ENCODE results near the gene DNAL1. TPM values are rescaled to one million over a fixed set of nuclear protein-coding genes. Genes with fewer than 3 reads are reported as not detected.

The DNAL1 gene
- total and polyA plus RNA-seq, 8 donors = 0.29 to 12.9 (median 7.7) TPM; not detected in 1

DNA sequence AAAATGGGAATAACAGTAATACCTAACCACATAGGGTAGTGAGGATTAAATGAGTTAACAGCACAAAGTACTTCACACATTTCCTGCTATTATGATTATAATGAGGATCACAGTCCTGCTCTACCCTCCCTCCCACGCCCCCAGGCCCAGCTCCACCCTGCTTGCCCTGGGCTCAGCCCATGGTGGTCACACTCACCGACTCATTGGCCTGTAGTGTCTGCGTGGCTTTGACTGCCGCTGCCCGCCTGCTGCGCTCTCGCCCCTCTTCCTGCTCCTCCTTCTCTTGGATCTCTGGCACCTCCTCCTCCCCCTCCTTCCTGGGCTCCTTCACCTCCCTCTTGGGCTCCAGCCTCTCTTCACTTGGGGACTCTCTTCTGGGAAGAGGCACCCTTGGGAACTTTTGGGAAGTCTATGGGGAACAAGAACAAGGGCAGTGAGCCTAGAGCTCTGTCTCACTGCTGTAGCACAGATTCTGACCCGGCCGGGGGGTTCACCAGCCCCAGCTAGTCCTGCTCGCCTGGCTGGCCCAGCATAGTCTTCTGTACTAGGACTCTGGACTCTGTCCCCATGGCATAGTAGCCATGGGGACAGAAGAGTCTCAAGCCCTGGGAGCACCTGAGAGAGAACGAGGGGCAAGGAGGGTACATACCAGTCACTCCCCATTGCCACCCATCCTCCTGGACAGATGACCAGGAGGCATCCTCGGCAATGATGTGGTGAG lies 76.5 kb downstream of the DNAL1 start:
- intact Hi-C loops (cut with DNase I; ENCODE audit: low total_unique reads) = no loop called here
- DNase-seq = no peak
- Histone ChIP-seq H3K27me3 (no peaks in the 10 kb centered on the region), H3K36me3 (peaks cover 71 to 92% (median 87%) of the 10 kb centered on the region in 4 donors), H3K9me3 (no peaks in the 10 kb centered on the region), H3K4me3 (no peak overlapping the region), H3K27ac (peak overlapping the region in 4 of 5 donors; percentile 22 to 89 (median 62)), H3K4me1 (peaks cover 37 to 62% (median 56%) of the 10 kb centered on the region in 4 donors)
- TF ChIP-seq POLR2AphosphoS5 (IDR thresholded peaks at IDR 0.05) = no peak
- TF ChIP-seq, protein P1, sequence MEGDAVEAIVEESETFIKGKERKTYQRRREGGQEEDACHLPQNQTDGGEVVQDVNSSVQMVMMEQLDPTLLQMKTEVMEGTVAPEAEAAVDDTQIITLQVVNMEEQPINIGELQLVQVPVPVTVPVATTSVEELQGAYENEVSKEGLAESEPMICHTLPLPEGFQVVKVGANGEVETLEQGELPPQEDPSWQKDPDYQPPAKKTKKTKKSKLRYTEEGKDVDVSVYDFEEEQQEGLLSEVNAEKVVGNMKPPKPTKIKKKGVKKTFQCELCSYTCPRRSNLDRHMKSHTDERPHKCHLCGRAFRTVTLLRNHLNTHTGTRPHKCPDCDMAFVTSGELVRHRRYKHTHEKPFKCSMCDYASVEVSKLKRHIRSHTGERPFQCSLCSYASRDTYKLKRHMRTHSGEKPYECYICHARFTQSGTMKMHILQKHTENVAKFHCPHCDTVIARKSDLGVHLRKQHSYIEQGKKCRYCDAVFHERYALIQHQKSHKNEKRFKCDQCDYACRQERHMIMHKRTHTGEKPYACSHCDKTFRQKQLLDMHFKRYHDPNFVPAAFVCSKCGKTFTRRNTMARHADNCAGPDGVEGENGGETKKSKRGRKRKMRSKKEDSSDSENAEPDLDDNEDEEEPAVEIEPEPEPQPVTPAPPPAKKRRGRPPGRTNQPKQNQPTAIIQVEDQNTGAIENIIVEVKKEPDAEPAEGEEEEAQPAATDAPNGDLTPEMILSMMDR (IDR thresholded peaks at IDR 0.05) = no peak
- TF ChIP-seq EP300 (IDR thresholded peaks at IDR 0.05) = no peak
- no peak for TF ChIP-seq POLR2A (IDR thresholded peaks at IDR 0.05)
- WGBS, 5 donors = 85 to 90% (median 87%) methylated on average over 12 of the region's 12 CpGs

DNA sequence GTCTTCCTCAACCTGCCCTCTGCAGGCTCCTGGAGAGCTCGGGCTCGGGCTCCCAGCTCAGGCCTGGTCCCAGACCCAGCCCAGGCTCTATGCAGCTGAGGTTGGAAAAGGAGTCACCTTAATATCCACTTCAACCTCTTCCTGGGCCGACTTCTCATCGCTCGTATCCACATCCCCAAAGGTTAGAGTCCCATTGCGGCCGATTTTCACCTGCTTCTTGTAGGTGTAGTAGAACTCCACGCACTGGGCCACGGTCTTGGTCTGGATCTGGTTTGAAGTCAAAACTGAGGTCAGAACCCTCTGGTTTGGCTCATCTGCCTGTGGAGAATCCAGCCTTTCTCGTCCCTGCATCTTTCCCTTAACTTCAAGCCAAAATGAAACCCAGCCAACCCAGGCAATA lies 77.8 kb downstream of the DNAL1 start:
- H3K4me3 ChIP-seq = no peak overlapping the region
- no peak for DNase-seq
- peaks cover 80 to 94% (median 92%) of the 10 kb centered on the region in 4 donors for H3K36me3 ChIP-seq
- H3K27ac ChIP-seq = peak overlapping the region in 4 of 5 donors; percentile 75 to 93 (median 88)
- no peaks in the 10 kb centered on the region for H3K9me3 ChIP-seq
- whole genome bisulfite sequencing, 5 donors = 86 to 93% (median 91%) methylated on average over 10 of the region's 10 CpGs
- no peaks in the 10 kb centered on the region for H3K27me3 ChIP-seq
- TF ChIP-seq POLR2AphosphoS5 (IDR thresholded peaks at IDR 0.05) (no peak), POLR2A (IDR thresholded peaks at IDR 0.05) (no peak), EP300 (IDR thresholded peaks at IDR 0.05) (no peak)
- TF ChIP-seq, protein P1 (IDR thresholded peaks at IDR 0.05) = no peak
- peaks cover 43 to 66% (median 62%) of the 10 kb centered on the region in 4 donors for H3K4me1 ChIP-seq
- intact Hi-C loops (cut with DNase I; ENCODE audit: low total_unique reads) = no loop called here

DNA sequence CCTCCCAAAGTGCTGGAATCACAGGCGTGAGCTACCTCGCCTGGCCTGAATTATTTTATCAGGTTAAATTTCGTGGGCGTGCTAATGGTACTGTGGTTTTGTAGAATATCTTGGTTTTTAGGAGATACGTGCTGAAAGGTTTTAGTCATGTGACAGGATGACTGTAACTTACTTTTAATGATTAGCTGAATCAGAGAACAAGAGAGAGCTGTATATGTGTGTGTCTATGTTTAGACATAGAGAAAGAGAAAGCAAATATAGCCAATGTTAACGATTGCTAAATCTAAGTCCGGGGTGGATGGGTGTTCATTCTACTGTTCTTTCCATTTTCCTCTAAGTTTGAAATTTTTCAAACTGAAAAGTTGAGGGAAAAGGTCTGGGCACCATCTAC lies 78.6 kb downstream of the DNAL1 start:
- intact Hi-C loops (cut with DNase I; ENCODE audit: low total_unique reads) = no loop called here
- TF ChIP-seq POLR2AphosphoS5 (IDR thresholded peaks at IDR 0.05) = peak in 1 of 3 donors; percentile 19
- no peak for TF ChIP-seq POLR2A (IDR thresholded peaks at IDR 0.05)
- no peak for TF ChIP-seq EP300 (IDR thresholded peaks at IDR 0.05)
- TF ChIP-seq, protein P1 (IDR thresholded peaks at IDR 0.05) = no peak
- H3K27me3 ChIP-seq = no peaks in the 10 kb centered on the region
- H3K36me3 ChIP-seq = peaks cover 76 to 91% (median 90%) of the 10 kb centered on the region in 4 donors
- no peak overlapping the region for H3K4me3 ChIP-seq
- DNase-seq = peak in 1 of 2 donors; percentile 30
- 18 to 51% (median 35%) methylated on average over 7 of the region's 7 CpGs for WGBS, 5 donors
- H3K9me3 ChIP-seq = no peaks in the 10 kb centered on the region
- peaks cover 48 to 66% (median 62%) of the 10 kb centered on the region in 4 donors for H3K4me1 ChIP-seq
- H3K27ac ChIP-seq = peak overlapping the region; percentile 70 to 93 (median 88)

DNA sequence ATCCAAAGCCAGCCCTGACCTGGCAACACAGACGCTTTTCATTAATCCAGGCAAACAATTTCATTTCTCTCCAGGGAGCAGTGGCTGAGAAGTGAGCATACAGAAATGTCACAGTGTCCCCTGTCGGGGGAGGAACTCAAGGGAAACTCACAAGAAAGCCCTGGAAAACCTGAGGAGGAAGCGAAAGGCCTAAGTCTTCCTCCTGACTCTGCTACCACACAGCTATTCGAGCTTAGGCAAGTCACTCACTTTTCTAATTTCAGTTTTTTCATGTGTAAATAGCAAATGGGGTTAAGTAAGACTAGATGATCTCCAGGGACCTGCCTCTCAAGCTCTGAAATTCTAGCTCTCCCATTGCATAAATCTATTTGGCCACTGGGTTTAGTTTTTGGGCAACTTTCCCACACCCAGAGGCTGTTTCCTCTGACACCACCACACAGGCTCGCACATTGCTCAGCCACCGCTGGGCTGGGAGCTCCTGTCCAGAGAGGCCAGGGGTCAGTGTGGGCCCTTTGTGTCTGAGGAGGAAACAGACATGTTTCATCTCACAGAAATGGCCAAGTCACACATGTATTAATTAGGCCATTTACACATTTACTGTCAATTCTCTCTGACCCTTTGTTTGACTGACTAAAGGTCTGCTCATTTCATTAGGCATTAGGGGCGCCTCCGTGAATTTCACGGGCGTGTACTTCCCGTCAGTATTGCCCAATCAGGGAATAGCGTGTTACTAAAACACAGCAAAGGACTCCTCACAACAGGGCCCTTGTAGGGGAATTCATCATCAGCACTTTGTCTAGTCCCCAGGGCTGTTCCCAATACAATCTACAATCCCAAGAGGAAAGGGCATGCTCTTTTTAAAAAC lies 79.2 kb downstream of the DNAL1 start:
- no peaks in the 10 kb centered on the region for H3K27me3 ChIP-seq
- H3K4me1 ChIP-seq = peaks cover 54 to 69% (median 66%) of the 10 kb centered on the region in 4 donors
- no peaks in the 10 kb centered on the region for H3K9me3 ChIP-seq
- intact Hi-C loops (cut with DNase I; ENCODE audit: low total_unique reads) = no loop called here
- WGBS, 5 donors = 20 to 33% (median 21%) methylated on average over 12 of the region's 12 CpGs
- TF ChIP-seq POLR2A (IDR thresholded peaks at IDR 0.05) (no peak), EP300 (IDR thresholded peaks at IDR 0.05) (no peak), POLR2AphosphoS5 (IDR thresholded peaks at IDR 0.05) (peak; percentile 1 to 76 (median 38))
- TF ChIP-seq, protein P1 (IDR thresholded peaks at IDR 0.05) = peak in 2 of 7 experiments; percentile 15 to 29
- peak overlapping the region; percentile 70 to 93 (median 88) for H3K27ac ChIP-seq
- H3K36me3 ChIP-seq = peaks cover 70 to 87% (median 85%) of the 10 kb centered on the region in 4 donors
- H3K4me3 ChIP-seq = no peak overlapping the region
- DNase-seq = peak; percentile 63 to 65
